Gastroesophageal sphincter (tissue), 4 donors: ENCODE data around the gene P2RY2. TPM values are rescaled to one million over a fixed set of nuclear protein-coding genes. Genes with fewer than 3 reads are reported as not detected.
A peak's percentile ranks its signal among the peaks of the same experiment; 100 is the strongest.

Experiments used
- ATAC-seq: fragments of 150-250 bp; one replicate; pipeline ENCODE4 v1.9.1; 2016; ENCODE audit warnings: mild to moderate bottlenecking, moderate library complexity
- H3K27ac ChIP-seq, 4 donors: fragments of 200-600 bp; sonication (generic) in 3 of 4; 1 replicate in 3 of 4; 2 replicates in 1 of 4; pipeline ENCODE4 v1.5.1; 2016 to 2019
- H3K27me3 ChIP-seq: fragments of 200-600 bp; sonication (generic); one replicate; pipeline ENCODE4 v1.5.1; 2019
- H3K36me3 ChIP-seq, 2 donors: fragments of 200-600 bp; sonication (generic); one replicate each; pipeline ENCODE4 v1.5.1; 2019; ENCODE audit warnings: control low read depth in 1 of 2
- H3K4me1 ChIP-seq, 3 donors: fragments of 200-600 bp; sonication (generic); 1 replicate in 2 of 3; 2 replicates in 1 of 3; pipeline ENCODE4 v1.5.1; 2016 to 2019; ENCODE audit warnings: control low read depth in 2 of 3
- H3K4me3 ChIP-seq, 2 donors: fragments of 200-600 bp; sonication (generic); one replicate each; pipeline ENCODE4 v1.5.1; 2019; ENCODE audit warnings: mild to moderate bottlenecking in 1 of 2, moderate library complexity in 1 of 2
- H3K9me3 ChIP-seq, 3 donors: fragments of 200-600 bp; sonication (generic); one replicate each; pipeline ENCODE4 v1.5.1; 2017 to 2019; ENCODE audit warnings: control low read depth in 2 of 3
- CTCF ChIP-seq, 4 experiments: fragments of 200-600 bp in 2 of 4; fragments of 450-650 bp in 2 of 4; sonication (generic) in 1 of 4; IDR thresholded peaks; one replicate each; pipeline ENCODE4 v1.5.1; 2017 to 2019; ENCODE audit warnings: antibody characterized with exemption in 4 of 4, mild to moderate bottlenecking in 2 of 4, moderate library complexity in 2 of 4
- EP300 ChIP-seq: sonication (generic); formaldehyde crosslinking; IDR thresholded peaks from one replicate; pipeline ENCODE4 v1.6.1; 2017; ENCODE audit warnings: antibody characterized with exemption, mild to moderate bottlenecking
- POLR2A ChIP-seq, 2 donors: fragments of 450-650 bp; IDR thresholded peaks; one replicate each; pipeline ENCODE4 v1.6.1; 2017; ENCODE audit warnings: antibody characterized with exemption in 2 of 2, mild to moderate bottlenecking in 2 of 2, moderate library complexity in 1 of 2
- POLR2AphosphoS5 ChIP-seq: sonication (generic); formaldehyde crosslinking; IDR thresholded peaks from one replicate; pipeline ENCODE4 v1.6.1; 2017; ENCODE audit warnings: antibody characterized with exemption
- WGBS, 2 donors: methylation state at CpG; one replicate each; pipeline ENCODE4 v1.1.5; 2018; ENCODE audit warnings: low coverage in 1 of 2; 5-methylcytosine and 5-hydroxymethylcytosine counted together
- total RNA-seq, 4 donors: library from RNA; depleted of rRNA; stranded (reverse); fragments of >200 nt; gene quantifications; one replicate each; pipeline ENCODE4 v1.1.0, GENCODE V29; 2016

The P2RY2 gene
- total RNA-seq, 4 donors from 2014 or later = 0.35 to 2.5 (median 0.89) TPM

- peak; percentile 65 for ATAC-seq
- peak overlapping the region in 1 of 4 donors; percentile 35 for H3K27ac ChIP-seq
- 69 to 78% methylated on average over 4 to 5 of the region's 5 CpGs for WGBS, 2 donors
- H3K27me3 ChIP-seq = no peaks in the 10 kb centered on the region
- no peak overlapping the region for H3K4me3 ChIP-seq
- H3K4me1 ChIP-seq = no peaks in the 10 kb centered on the region
- TF ChIP-seq EP300 (no peak), CTCF (IDR thresholded peaks at IDR 0.05) (no peak), POLR2A (IDR thresholded peaks at IDR 0.05) (no peak), POLR2AphosphoS5 (no peak)
- no peaks in the 10 kb centered on the region for H3K9me3 ChIP-seq
- H3K36me3 ChIP-seq = no peaks in the 10 kb centered on the region
Observed at GRCh38 chr11:73280626-73281025, 62.5 kb downstream of the P2RY2 start.

- Histone ChIP-seq H3K9me3 (no peaks in the 10 kb centered on the region), H3K4me3 (no peak overlapping the region), H3K27ac (peak overlapping the region in 2 of 4 donors; percentile 18 to 35), H3K36me3 (no peaks in the 10 kb centered on the region), H3K27me3 (no peaks in the 10 kb centered on the region), H3K4me1 (no peaks in the 10 kb centered on the region)
- peak; percentile 61 for ATAC-seq
- no CpG with 5 or more reads among the region's 3 CpGs for WGBS, 2 donors
- TF ChIP-seq POLR2A (IDR thresholded peaks at IDR 0.05) = no peak
- TF ChIP-seq POLR2AphosphoS5 = no peak
- no peak for TF ChIP-seq EP300
- no peak for TF ChIP-seq CTCF (IDR thresholded peaks at IDR 0.05)
Observed at GRCh38 chr11:73281201-73281741, 63.2 kb downstream of the P2RY2 start.

GRCh38 chr11:73281796-73282660, 63.9 kb downstream of the P2RY2 start:
- H3K27me3 ChIP-seq = no peaks in the 10 kb centered on the region
- peaks cover 0 to 5% (median 0%) of the 10 kb centered on the region in 3 donors for H3K4me1 ChIP-seq
- H3K4me3 ChIP-seq = no peak overlapping the region
- no peak for ATAC-seq
- H3K36me3 ChIP-seq = no peaks in the 10 kb centered on the region
- no peak overlapping the region for H3K27ac ChIP-seq
- WGBS, 2 donors = 71 to 100% methylated on average over 1 to 2 of the region's 3 CpGs
- TF ChIP-seq POLR2AphosphoS5 = no peak
- TF ChIP-seq EP300 = no peak
- TF ChIP-seq POLR2A (IDR thresholded peaks at IDR 0.05) = no peak
- TF ChIP-seq CTCF (IDR thresholded peaks at IDR 0.05) = no peak
- no peaks in the 10 kb centered on the region for H3K9me3 ChIP-seq

- Histone ChIP-seq H3K9me3 (no peaks in the 10 kb centered on the region), H3K4me1 (peaks cover 0 to 18% (median 0%) of the 10 kb centered on the region in 3 donors), H3K27ac (no peak overlapping the region), H3K36me3 (no peaks in the 10 kb centered on the region), H3K4me3 (no peak overlapping the region), H3K27me3 (no peaks in the 10 kb centered on the region)
- TF ChIP-seq EP300 (no peak), CTCF (IDR thresholded peaks at IDR 0.05) (no peak), POLR2A (IDR thresholded peaks at IDR 0.05) (no peak), POLR2AphosphoS5 (no peak)
- 77 to 84% methylated on average over 2 to 5 of the region's 10 CpGs for WGBS, 2 donors
- no peak for ATAC-seq
Observed at GRCh38 chr11:73283276-73284000, 65.4 kb downstream of the P2RY2 start.
